Measurements from ENCODE around the gene APBB2.

APBB2 gene

DNA sequence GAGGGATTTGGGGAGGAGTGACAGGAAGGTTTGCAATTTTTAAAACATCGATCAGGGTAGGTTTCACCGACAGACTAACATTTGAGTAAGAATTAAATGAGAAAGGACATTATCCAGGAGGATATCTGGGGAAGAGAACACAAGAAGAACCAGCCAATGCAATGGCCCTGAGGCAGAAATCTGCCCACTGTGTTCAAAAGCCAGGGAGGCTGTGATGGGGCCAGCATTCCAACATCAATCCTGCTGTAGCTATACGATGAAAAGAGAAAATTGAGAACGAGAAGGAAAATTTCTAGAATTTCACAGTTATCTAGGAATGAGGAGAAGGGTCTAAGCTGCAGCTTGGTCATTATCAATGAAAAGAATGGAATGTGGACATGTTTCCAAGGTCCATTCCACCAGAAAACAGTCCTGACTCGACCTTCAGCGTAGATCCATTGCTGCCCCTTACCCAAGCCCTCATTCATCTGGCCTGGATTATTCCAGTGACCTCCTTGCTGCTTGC, 84.4 kb downstream of the APBB2 start:
- Histone ChIP-seq H3K4me1 (ENCODE audit: control insufficient read depth, low read length) (peaks cover 21% of the 10 kb centered on the region), H3K27me3 (ENCODE audit: control insufficient read depth, low read length) (no peaks in the 10 kb centered on the region), H4K20me1 (ENCODE audit: control insufficient read depth, insufficient read depth, low read depth, low read length) (no peaks in the 10 kb centered on the region), H3K4me3 (ENCODE audit: low read length) (no peak overlapping the region), H3K9me3 (ENCODE audit: control insufficient read depth, insufficient read depth, low read length) (no peaks in the 10 kb centered on the region), H3K36me3 (ENCODE audit: control insufficient read depth, low read length) (no peaks in the 10 kb centered on the region), H3K4me2 (ENCODE audit: low read length) (no peak overlapping the region), H3K79me2 (ENCODE audit: control insufficient read depth, low read length) (peaks cover 82% of the 10 kb centered on the region), H3K9me2 (replicated peaks; ENCODE audit: control insufficient read depth, low read length) (no peaks in the 10 kb centered on the region), H3F3A (ENCODE audit: control insufficient read depth, insufficient read depth) (no peaks in the 10 kb centered on the region), H3K27ac (ENCODE audit: low read depth, low read length) (no peak overlapping the region)
- TF ChIP-seq EZH2phosphoT487 (IDR thresholded peaks at IDR 0.05; ENCODE audit: borderline replicate concordance, low read length) (no peak), CTCF (IDR thresholded peaks at IDR 0.05; ENCODE audit: low read depth, low read length, poor library complexity, severe bottlenecking) (no peak)

- H3F3A ChIP-seq (ENCODE audit: control insufficient read depth, insufficient read depth), result no peaks in the 10 kb centered on the region
- H3K9me2 ChIP-seq (replicated peaks; ENCODE audit: control insufficient read depth, low read length), result no peaks in the 10 kb centered on the region
- peaks cover 21% of the 10 kb centered on the region for H3K4me1 ChIP-seq (ENCODE audit: control insufficient read depth, low read length)
- H3K27me3 ChIP-seq (ENCODE audit: control insufficient read depth, low read length), result no peaks in the 10 kb centered on the region
- H3K27ac ChIP-seq (ENCODE audit: low read depth, low read length), result no peak overlapping the region
- no peaks in the 10 kb centered on the region for H3K9me3 ChIP-seq (ENCODE audit: control insufficient read depth, insufficient read depth, low read length)
- H3K36me3 ChIP-seq (ENCODE audit: control insufficient read depth, low read length), result no peaks in the 10 kb centered on the region
- TF ChIP-seq EZH2phosphoT487 (IDR thresholded peaks at IDR 0.05; ENCODE audit: borderline replicate concordance, low read length) (no peak), CTCF (IDR thresholded peaks at IDR 0.05; ENCODE audit: low read depth, low read length, poor library complexity, severe bottlenecking) (no peak)
- H3K79me2 ChIP-seq (ENCODE audit: control insufficient read depth, low read length), result peaks cover 84% of the 10 kb centered on the region
- H3K4me2 ChIP-seq (ENCODE audit: low read length), result no peak overlapping the region
- no peak overlapping the region for H3K4me3 ChIP-seq (ENCODE audit: low read length)
- no peaks in the 10 kb centered on the region for H4K20me1 ChIP-seq (ENCODE audit: control insufficient read depth, insufficient read depth, low read depth, low read length)
These were observed 85.1 kb downstream of the APBB2 start for GRCh38 chr4:41129128-41129754.

DNA sequence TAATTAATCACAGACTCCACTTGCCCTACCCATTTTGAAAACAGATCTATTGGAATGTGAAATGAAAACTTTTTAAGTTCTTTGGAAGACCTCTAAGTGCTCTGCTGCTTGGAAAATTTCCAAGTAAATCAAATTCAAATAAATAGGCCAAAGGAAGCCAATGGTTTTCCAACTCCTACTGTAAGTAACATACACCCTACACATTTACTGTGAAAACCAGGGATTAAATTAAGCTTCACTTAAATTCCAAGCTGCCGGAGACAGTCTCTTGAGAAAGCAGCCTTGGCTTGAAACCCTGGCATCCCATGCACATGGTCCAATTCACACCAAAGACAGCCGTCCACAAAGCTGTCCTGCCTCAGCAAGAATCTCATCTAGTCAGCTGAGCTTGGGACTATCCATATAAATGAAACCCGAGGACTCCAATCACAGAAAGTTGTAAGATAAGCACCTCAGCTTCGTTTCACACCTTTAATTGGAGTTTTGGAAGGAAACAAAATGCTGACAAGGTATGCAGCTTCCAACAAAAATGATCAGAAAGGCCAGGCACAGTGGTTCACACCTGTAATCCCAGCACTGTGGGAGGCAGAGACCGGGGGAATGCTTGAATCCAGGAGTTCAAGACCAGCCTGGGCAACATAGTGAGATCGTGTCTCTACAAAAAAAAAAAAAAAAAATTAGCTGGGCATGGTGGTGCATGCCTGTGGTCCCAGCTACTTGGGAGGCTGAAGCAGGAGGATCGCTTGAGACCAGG, 88.6 kb downstream of the APBB2 start:
- H3K4me2 ChIP-seq (ENCODE audit: low read length), result no peak overlapping the region
- no peaks in the 10 kb centered on the region for H3K27me3 ChIP-seq (ENCODE audit: control insufficient read depth, low read length)
- H3F3A ChIP-seq (ENCODE audit: control insufficient read depth, insufficient read depth), result no peaks in the 10 kb centered on the region
- TF ChIP-seq EZH2phosphoT487 (IDR thresholded peaks at IDR 0.05; ENCODE audit: borderline replicate concordance, low read length) (no peak), CTCF (IDR thresholded peaks at IDR 0.05; ENCODE audit: low read depth, low read length, poor library complexity, severe bottlenecking) (no peak)
- H4K20me1 ChIP-seq (ENCODE audit: control insufficient read depth, insufficient read depth, low read depth, low read length), result no peaks in the 10 kb centered on the region
- H3K9me3 ChIP-seq (ENCODE audit: control insufficient read depth, insufficient read depth, low read length), result no peaks in the 10 kb centered on the region
- no peaks in the 10 kb centered on the region for H3K4me1 ChIP-seq (ENCODE audit: control insufficient read depth, low read length)
- H3K9me2 ChIP-seq (replicated peaks; ENCODE audit: control insufficient read depth, low read length), result no peaks in the 10 kb centered on the region
- H3K4me3 ChIP-seq (ENCODE audit: low read length), result no peak overlapping the region
- no peaks in the 10 kb centered on the region for H3K36me3 ChIP-seq (ENCODE audit: control insufficient read depth, low read length)
- no peak overlapping the region for H3K27ac ChIP-seq (ENCODE audit: low read depth, low read length)
- H3K79me2 ChIP-seq (ENCODE audit: control insufficient read depth, low read length), result peaks cover 56% of the 10 kb centered on the region

All from DOHH2 (cell line).